Glutamatergic neuron (in vitro differentiated cells): ENCODE data around the gene COL25A1. TPM values are rescaled to one million over a fixed set of nuclear protein-coding genes. Genes with fewer than 3 reads are reported as not detected.

ENCODE experiments used
- DNase-seq: peaks from one replicate; pipeline ENCODE4 v3.0.0; 2022
- H3K27ac Mint-ChIP-seq: one replicate; pipeline ENCODE4 v1.8.0; 2020; ENCODE audit warnings: mild to moderate bottlenecking, mixed read lengths, inconsistent platforms; ENCODE audit not compliant: unreplicated experiment
- H3K27me3 Mint-ChIP-seq: one replicate; pipeline ENCODE4 v1.8.0; 2020; ENCODE audit warnings: mild to moderate bottlenecking, moderate library complexity, mixed read lengths, inconsistent platforms; ENCODE audit not compliant: unreplicated experiment
- H3K36me3 Mint-ChIP-seq: one replicate; pipeline ENCODE4 v1.8.0; 2020; ENCODE audit warnings: mild to moderate bottlenecking, mixed read lengths, inconsistent platforms; ENCODE audit not compliant: unreplicated experiment
- H3K4me1 Mint-ChIP-seq: one replicate; pipeline ENCODE4 v1.8.0; 2020; ENCODE audit warnings: mild to moderate bottlenecking, low read depth, mixed read lengths, inconsistent platforms; ENCODE audit not compliant: unreplicated experiment
- H3K4me3 Mint-ChIP-seq: one replicate; pipeline ENCODE4 v1.8.0; 2020; ENCODE audit warnings: mild to moderate bottlenecking, mixed read lengths, inconsistent platforms; ENCODE audit not compliant: unreplicated experiment
- H3K9me3 Mint-ChIP-seq: one replicate; pipeline ENCODE4 v1.8.0; 2020; ENCODE audit warnings: mild to moderate bottlenecking, moderate library complexity, mixed read lengths, inconsistent platforms; ENCODE audit not compliant: unreplicated experiment
- CTCF ChIP-seq: fragments of 200-600 bp; sonication (generic); IDR thresholded peaks from one replicate; pipeline ENCODE4 v1.5.0; 2021; ENCODE audit not compliant: partially characterized antibody, unreplicated experiment
- total RNA-seq: library from RNA; stranded (reverse); fragmentation: NEBNext Ultra II Directional; extraction: Animal tissue kit (Norgen Biotek cat#: 25700); gene quantifications from one replicate; pipeline ENCODE4 v1.2.1, GENCODE V29; 2021; ENCODE audit not compliant: unreplicated experiment

The COL25A1 gene
- total RNA-seq, 1 donor from 2014 or later = 1.1 TPM

GRCh38 chr4:108811486-108811885, 491.0 kb downstream of the COL25A1 start:
- TF ChIP-seq CTCF = no peak

GRCh38 chr4:108810087-108810486, 492.4 kb downstream of the COL25A1 start:
- no peaks in the 10 kb centered on the region for H3K36me3 Mint-ChIP-seq
- no peak overlapping the region for H3K4me3 Mint-ChIP-seq
- no peaks in the 10 kb centered on the region for H3K4me1 Mint-ChIP-seq
- no peaks in the 10 kb centered on the region for H3K9me3 Mint-ChIP-seq
- no peak for TF ChIP-seq CTCF
- no peaks in the 10 kb centered on the region for H3K27me3 Mint-ChIP-seq
- DNase-seq = no peak
- H3K27ac Mint-ChIP-seq = no peak overlapping the region

More at GRCh38 chr4:108811486-108811885, 491.0 kb downstream of the COL25A1 start:
- Mint-ChIP-seq H3K4me1 (no peaks in the 10 kb centered on the region), H3K36me3 (no peaks in the 10 kb centered on the region), H3K4me3 (no peak overlapping the region), H3K27me3 (no peaks in the 10 kb centered on the region), H3K9me3 (no peaks in the 10 kb centered on the region), H3K27ac (no peak overlapping the region)
- no peak for DNase-seq

GRCh38 chr4:108804648-108805273, 497.7 kb downstream of the COL25A1 start:
- no peak for TF ChIP-seq CTCF
- H3K36me3 Mint-ChIP-seq = no peaks in the 10 kb centered on the region
- no peaks in the 10 kb centered on the region for H3K4me1 Mint-ChIP-seq
- H3K27me3 Mint-ChIP-seq = no peaks in the 10 kb centered on the region
- DNase-seq = no peak
- no peaks in the 10 kb centered on the region for H3K9me3 Mint-ChIP-seq
- no peak overlapping the region for H3K4me3 Mint-ChIP-seq
- H3K27ac Mint-ChIP-seq = no peak overlapping the region

- Mint-ChIP-seq H3K4me1 (no peaks in the 10 kb centered on the region), H3K27me3 (no peaks in the 10 kb centered on the region), H3K36me3 (no peaks in the 10 kb centered on the region), H3K27ac (no peak overlapping the region), H3K4me3 (no peak overlapping the region), H3K9me3 (no peaks in the 10 kb centered on the region)
- no peak for DNase-seq
- no peak for TF ChIP-seq CTCF
Observed at GRCh38 chr4:108799306-108799705, 503.2 kb downstream of the COL25A1 start.

GRCh38 chr4:108796173-108796572, 506.3 kb downstream of the COL25A1 start:
- Mint-ChIP-seq H3K27me3 (no peaks in the 10 kb centered on the region), H3K27ac (no peak overlapping the region), H3K36me3 (no peaks in the 10 kb centered on the region), H3K9me3 (no peaks in the 10 kb centered on the region), H3K4me3 (no peak overlapping the region), H3K4me1 (no peaks in the 10 kb centered on the region)
- TF ChIP-seq CTCF = no peak
- DNase-seq = no peak
